H1 (cell line): ENCODE measurements around the gene SLC3A2.

Experiments used
- CTCF ChIP-seq, 3 experiments: IDR thresholded peaks; 1 replicate in 2 of 3; 2 replicates in 1 of 3; pipeline versions ENCODE4 v1.5.1 to v1.6.1; 2011; ENCODE audit warnings: low read length in 3 of 3, mild to moderate bottlenecking in 3 of 3, inconsistent platforms in 2 of 3, low read depth in 1 of 3, moderate library complexity in 1 of 3; ENCODE audit not compliant: insufficient read depth in 1 of 3; ENCODE audit errors: control extremely low read depth in 1 of 3
- EP300 ChIP-seq, 2 experiments: IDR thresholded peaks; 1 replicate in 1 of 2; 2 replicates in 1 of 2; pipeline ENCODE4 v1.6.1; 2011 to 2012; ENCODE audit warnings: low read depth in 2 of 2, low read length in 2 of 2, mild to moderate bottlenecking in 2 of 2, borderline replicate concordance in 1 of 2, inconsistent platforms in 1 of 2, moderate library complexity in 1 of 2
- POLR2A ChIP-seq, 2 experiments: IDR thresholded peaks; 1 replicate in 1 of 2; 2 replicates in 1 of 2; pipeline ENCODE4 v1.6.1; 2011; ENCODE audit warnings: low read depth in 2 of 2, low read length in 2 of 2, mild to moderate bottlenecking in 2 of 2; ENCODE audit errors: control extremely low read depth in 1 of 2
- TAF1 ChIP-seq: IDR thresholded peaks from 2 replicates; pipeline ENCODE4 v1.6.1; 2011; ENCODE audit warnings: mild to moderate bottlenecking, low read depth, low read length

- TF ChIP-seq CTCF (IDR thresholded peaks at IDR 0.05; ENCODE audit: control extremely low read depth in 1 of 3, insufficient read depth in 1 of 3, low read depth in 1 of 3, low read length in 3 of 3) (no peak), EP300 (IDR thresholded peaks at IDR 0.05; ENCODE audit: borderline replicate concordance in 1 of 2, low read depth in 2 of 2, low read length in 2 of 2) (no peak), POLR2A (IDR thresholded peaks at IDR 0.05; ENCODE audit: control extremely low read depth in 1 of 2, low read depth in 2 of 2, low read length in 2 of 2) (no peak), TAF1 (no peak)
Observed at GRCh38 chr11:62930666-62931065, 50.0 kb downstream of the SLC3A2 start.
